Epithelial cell of esophagus (primary cell): ENCODE measurements around the gene EAPP.
"Not testable (repeated sequence)": the region's sequence is repeated elsewhere in the genome, so short reads cannot be mapped to it uniquely, and the experiment has no call there.

ENCODE experiments used
- DNase-seq: peaks from one replicate; pipeline ENCODE4 v3.0.0; 2010; ENCODE audit warnings: low read depth
- H3K4me3 ChIP-seq: 2 replicates; pipeline ENCODE4 v1.5.1; 2011; ENCODE audit warnings: mild to moderate bottlenecking, low read length, control low read depth
- TF ChIP-seq, protein P1 (sequence below): IDR thresholded peaks from 2 replicates; pipeline ENCODE4 v1.5.1; 2011; ENCODE audit warnings: low read depth, mild to moderate bottlenecking, low read length, control low read depth, inconsistent platforms; ENCODE audit not compliant: insufficient read depth; ENCODE audit errors: missing control alignments

The EAPP gene

DNA sequence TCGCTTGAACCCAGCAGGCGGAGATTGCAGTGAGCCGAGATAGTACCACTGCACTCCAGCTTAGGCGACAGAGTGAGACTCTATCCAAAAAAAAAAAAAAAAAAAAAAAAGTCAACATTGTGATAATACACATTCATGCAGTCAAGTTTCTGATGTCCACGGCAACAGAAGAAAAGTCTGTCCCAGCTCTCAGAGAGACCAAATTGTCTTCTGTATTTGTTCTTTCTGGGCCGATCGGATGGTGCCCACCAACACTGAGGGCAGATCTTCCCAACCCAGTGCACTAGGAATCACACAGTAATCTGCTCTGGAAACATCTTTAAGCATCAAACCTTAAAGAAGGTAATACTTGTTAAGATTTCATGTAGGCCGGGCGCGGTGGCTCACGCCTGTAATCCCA lies 31.6 kb downstream of the EAPP start:
- TF ChIP-seq, protein P1, sequence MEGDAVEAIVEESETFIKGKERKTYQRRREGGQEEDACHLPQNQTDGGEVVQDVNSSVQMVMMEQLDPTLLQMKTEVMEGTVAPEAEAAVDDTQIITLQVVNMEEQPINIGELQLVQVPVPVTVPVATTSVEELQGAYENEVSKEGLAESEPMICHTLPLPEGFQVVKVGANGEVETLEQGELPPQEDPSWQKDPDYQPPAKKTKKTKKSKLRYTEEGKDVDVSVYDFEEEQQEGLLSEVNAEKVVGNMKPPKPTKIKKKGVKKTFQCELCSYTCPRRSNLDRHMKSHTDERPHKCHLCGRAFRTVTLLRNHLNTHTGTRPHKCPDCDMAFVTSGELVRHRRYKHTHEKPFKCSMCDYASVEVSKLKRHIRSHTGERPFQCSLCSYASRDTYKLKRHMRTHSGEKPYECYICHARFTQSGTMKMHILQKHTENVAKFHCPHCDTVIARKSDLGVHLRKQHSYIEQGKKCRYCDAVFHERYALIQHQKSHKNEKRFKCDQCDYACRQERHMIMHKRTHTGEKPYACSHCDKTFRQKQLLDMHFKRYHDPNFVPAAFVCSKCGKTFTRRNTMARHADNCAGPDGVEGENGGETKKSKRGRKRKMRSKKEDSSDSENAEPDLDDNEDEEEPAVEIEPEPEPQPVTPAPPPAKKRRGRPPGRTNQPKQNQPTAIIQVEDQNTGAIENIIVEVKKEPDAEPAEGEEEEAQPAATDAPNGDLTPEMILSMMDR: no peak
- DNase-seq: no peak
- H3K4me3 ChIP-seq: no peak overlapping the region

DNA sequence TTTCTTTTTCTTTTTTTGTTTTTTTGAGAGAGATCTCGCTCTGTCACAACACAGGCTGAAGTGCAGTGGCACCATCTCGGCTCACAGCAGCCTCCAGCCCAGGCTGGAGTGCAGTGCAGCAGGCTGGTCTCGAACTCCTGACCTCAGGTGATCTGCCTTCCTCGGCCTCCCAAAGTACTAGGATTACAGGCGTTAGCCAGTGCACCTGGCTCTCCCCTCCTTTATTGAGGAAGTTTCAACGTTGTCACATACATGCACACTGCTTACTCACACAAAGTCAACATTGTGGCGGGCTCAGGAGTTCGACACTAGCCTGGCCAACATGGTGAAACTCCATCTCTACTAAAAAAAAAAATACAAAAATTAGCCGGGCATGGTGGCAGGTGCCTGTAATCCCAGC lies 32.0 kb downstream of the EAPP start:
- no peak overlapping the region for H3K4me3 ChIP-seq
- TF ChIP-seq, protein P1: no peak
- no peak for DNase-seq

DNA sequence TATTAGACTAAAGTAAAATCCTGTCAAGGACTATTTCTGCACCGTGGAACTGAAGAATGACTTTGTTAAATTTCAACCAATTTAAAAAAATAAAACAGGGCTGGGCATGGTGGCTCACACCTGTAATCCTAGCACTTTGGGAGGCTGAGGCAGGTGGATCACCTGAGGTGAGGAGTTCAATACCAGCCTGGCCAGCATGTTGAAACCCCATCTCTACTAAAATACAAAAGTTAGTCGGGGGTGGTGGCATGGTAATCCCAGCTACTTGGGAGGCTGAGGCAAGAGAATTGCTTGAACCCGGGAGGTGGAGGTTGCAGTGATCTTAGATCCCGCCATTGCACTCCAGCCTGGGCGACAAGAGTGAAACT lies 34.4 kb downstream of the EAPP start:
- not testable (repeated sequence) for H3K4me3 ChIP-seq, DNase-seq

DNA sequence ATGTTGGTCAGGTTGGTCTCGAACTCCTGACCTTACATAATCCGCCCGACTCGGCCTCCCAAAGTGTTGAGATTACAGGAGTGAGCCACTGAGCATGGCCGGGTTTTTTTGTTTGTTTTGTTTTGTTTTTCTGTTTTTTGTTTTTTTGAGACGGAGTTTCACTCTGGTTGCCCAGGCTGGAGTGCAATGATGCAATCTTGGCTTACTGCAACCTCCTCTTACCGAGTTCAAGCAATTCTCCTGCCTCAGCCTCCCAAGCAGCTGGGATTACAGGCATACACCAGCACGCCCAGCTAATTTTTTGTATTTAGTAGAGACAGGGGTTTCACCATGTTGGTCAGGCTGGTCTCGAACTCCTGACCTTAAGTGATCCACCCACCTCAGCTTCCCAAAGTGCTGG lies 35.5 kb downstream of the EAPP start:
- DNase-seq, H3K4me3 ChIP-seq: not testable (repeated sequence)

DNA sequence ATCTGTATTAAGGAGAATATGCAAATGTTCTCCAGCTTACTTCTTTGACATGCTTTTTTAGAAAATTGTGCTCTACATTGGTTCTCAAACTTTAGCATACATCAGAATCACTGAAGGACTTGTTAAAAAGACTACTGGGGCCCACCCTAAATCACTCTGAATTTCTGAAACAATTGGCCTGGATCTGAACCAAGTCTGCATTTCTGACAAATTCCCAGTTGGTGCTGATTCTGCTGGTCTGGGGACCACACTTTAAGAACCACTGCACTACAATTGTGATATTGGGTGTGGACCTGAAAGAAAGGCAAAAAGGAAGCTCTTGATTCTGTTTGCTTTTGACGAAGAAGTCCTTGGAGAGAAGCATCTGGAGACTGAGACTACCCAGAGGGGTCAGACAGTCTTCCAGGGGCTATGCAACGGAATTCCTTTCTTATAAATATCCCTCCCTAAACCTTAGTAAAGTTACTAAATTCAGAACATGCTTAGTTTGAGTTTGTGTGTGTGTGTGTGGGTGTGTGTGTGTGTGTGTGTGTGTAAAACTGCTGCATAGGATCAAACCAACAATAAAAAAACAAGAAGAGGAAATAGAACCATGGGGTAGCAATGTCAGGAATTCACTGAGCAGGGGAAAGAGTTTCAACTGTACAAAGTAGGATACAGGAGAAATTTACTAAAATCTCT lies 36.8 kb downstream of the EAPP start:
- TF ChIP-seq, protein P1: no peak
- H3K4me3 ChIP-seq: no peak overlapping the region
- no peak for DNase-seq

DNA sequence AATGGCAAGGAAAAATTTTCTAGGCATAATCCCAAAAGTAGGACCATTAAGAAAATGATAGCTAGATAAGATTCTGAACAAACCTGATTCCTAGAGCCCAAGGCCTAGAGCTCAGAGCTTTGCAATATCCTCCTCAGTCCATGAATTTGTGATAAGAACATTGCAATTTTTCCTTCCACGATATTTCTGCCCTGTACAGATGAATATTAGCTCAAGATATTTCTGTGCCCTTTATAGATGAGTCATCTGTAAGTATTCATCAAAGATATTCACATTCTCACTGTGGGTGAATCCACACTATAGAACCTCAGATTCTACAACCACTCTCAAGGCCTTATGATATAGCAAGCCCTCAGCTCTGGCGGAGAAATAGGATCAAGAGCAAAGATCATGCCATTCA lies 37.5 kb downstream of the EAPP start:
- TF ChIP-seq, protein P1: no peak
- no peak overlapping the region for H3K4me3 ChIP-seq
- DNase-seq: no peak

- DNase-seq: no peak
- no peak overlapping the region for H3K4me3 ChIP-seq
- TF ChIP-seq, protein P1: no peak
Measured at GRCh38 chr14:34501004-34501580, 38.4 kb downstream of the EAPP start.

DNA sequence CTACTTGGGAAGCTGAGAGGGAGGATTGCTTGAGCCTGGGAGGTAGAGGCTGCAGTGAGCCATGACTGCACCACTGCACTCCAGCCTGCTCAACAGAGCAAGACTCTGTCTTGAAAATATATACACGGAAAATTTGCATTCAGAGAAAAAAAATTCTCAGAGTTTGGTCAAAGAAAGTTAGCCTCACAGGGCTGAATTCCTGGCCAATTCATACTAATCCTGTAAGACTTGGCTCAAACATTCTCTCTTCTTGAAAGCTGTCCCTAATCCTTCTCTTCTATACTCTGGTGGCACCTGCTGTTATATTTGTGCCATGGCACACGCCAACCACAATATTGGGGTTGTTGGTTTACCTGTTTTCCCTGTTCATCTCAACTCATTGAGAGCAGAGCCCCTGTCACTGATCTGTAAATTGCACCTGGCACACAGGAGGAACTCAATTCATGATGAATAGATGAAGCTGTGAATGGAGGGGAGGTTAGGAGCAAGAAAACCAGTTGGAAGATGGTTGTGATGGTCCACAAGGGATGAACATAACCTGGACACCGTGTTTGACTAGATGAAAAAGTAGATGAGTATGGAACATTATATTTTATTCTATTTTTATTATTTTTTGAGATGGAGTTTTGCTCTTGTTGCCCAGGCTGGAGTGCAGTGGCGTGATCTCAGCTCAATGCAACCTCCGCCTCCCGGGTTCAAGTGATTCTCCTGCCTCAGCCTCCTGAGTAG lies 40.7 kb downstream of the EAPP start:
- no peak overlapping the region for H3K4me3 ChIP-seq
- TF ChIP-seq, protein P1: peak; percentile 81
- DNase-seq: peak; percentile 64
